WERI-Rb-1 (cell line): Measurements from ENCODE around the gene ABI3.

Experiments
- DNase-seq: peaks from one replicate; pipeline ENCODE4 v3.0.0-alpha.2; 2020
- H3K27ac ChIP-seq: fragments of 250-450 bp; sonication (Bioruptor Pico); 2 replicates; pipeline ENCODE4 v1.5.1; 2020; ENCODE audit warnings: mild to moderate bottlenecking, moderate library complexity
- H3K27me3 ChIP-seq: fragments of 250-450 bp; sonication (Bioruptor Pico); 2 replicates; pipeline ENCODE4 v1.5.1; 2021; ENCODE audit warnings: mild to moderate bottlenecking, low read depth, moderate library complexity; ENCODE audit not compliant: insufficient read depth, severe bottlenecking
- H3K36me3 ChIP-seq: fragments of 250-450 bp; sonication (Bioruptor Pico); 2 replicates; pipeline ENCODE4 v1.5.1; 2020; ENCODE audit warnings: mild to moderate bottlenecking, moderate library complexity
- H3K4me3 ChIP-seq: 2 replicates; pipeline ENCODE4 v1.5.1; 2011; ENCODE audit warnings: low read depth, mild to moderate bottlenecking, control low read depth, low read length
- H3K9me3 ChIP-seq: fragments of 250-450 bp; sonication (Bioruptor Pico); 2 replicates; pipeline ENCODE4 v1.5.1; 2021; ENCODE audit warnings: mild to moderate bottlenecking, moderate library complexity; ENCODE audit not compliant: severe bottlenecking
- CTCF ChIP-seq: IDR thresholded peaks from 2 replicates; pipeline ENCODE4 v1.5.1; 2011; ENCODE audit warnings: low read depth, mild to moderate bottlenecking, control low read depth, inconsistent platforms, low read length

Gene ABI3

DNA sequence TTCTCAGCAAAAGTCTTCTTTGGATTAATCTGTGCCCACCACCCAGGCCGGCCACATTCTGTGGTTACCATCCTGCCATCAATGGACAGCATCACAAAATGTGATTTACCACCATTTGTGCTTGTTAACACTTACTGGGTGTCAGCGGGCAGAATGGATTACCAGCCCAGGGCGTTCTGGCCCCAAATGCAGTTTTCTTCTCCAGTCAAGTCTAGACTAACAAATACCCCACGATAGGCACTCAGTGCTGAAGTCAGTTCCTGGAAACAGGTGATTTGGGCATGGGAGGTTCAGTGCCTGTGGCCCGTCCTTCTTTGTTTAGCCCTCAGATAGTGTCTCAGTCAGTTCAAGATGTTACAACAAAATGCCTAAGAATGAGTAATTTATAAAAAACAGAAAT, 58.8 kb downstream of the ABI3 start:
- Histone ChIP-seq H3K27me3 (no peaks in the 10 kb centered on the region), H3K36me3 (no peaks in the 10 kb centered on the region), H3K9me3 (no peaks in the 10 kb centered on the region), H3K4me3 (no peak overlapping the region), H3K27ac (no peak overlapping the region)
- no peak for TF ChIP-seq CTCF
- DNase-seq, result no peak
